Activated CD4-positive, alpha-beta T cell treated with anti-CD3 and anti-CD28 coated beads, Interleukin-2, amount 50 U/mL, for 24 hours (primary cell): ENCODE results near the gene PCBP4.
"Not testable (repeated sequence)": the region's sequence is repeated elsewhere in the genome, so short reads cannot be mapped to it uniquely, and the experiment has no call there.

Experiments used
- DNase-seq, 2 donors: peaks; one replicate each; pipeline ENCODE4 v3.0.0-alpha.2; 2020; ENCODE audit warnings: low read depth in 1 of 2, low spot score in 1 of 2

Gene PCBP4

DNA sequence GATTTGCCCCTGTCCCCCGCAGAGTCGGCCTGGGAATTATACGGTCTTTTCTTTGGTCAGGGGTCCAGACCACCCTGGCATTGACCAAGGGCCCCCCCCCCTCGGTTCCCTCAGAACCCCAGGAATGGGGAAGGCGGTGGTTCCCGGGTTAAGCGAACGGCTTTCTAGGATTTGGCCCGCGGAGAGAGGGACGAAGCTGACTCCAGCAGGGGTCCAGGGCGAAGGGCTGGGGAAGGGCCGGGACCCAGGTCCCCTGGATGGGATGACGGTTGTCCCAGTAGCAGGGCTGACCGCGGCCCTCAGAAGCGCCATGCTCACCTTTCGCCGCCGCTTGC is 25.8 kb downstream of the PCBP4 start:
- no peak for DNase-seq

GRCh38 chr3:51940648-51941462 is 26.4 kb downstream of the PCBP4 start:
- no peak for DNase-seq

DNA sequence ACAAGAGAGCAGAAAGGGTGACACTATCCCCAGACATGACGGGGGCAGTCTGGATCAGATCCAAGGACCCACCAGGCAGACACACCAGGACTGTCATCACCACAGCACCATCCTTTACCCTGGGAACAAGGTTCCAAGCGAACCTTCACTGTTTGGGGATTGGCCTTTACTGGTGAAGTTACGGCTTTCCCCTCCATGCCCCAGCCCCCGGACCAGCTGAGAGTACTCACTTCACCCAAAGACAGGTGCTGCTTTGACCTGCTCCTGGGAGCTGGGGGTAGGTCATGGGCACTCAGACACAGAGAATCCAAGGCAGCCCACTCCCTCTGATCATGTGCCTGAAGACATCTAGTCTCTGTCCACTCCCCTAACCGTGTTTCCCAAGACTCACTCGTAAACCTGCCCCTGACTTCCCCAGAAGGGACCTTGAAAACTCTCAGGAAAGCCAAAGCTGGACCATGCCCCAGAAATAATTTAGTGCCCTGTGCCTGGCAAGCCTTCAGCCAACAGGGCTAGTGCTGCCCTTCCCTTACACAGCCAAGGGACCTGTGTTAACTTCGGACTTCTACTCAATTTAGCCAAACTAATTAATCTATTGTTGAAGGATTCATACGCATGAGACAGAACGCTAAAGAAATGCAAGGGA is 28.4 kb downstream of the PCBP4 start:
- no peak for DNase-seq

GRCh38 chr3:51937611-51938450 is 29.4 kb downstream of the PCBP4 start:
- DNase-seq: no peak

DNA sequence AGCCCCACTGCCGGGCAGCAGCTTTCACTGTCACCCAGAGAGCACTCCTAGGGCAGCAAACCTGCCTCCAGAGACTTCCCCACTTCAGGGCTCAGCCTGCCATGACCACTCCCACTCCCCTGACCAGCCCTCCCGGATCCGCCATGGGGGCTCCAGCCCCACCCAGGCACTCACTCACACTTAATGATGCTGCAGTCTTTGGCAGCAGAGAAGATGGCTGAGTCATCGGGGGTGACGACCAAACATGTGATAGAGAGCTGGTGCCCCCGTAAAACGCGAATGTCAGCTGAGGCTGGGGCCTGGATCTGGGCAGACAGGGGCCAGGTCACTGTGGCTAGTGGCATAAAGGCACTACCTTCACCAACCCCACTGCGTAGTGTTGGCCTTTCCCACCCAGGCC is 30.2 kb downstream of the PCBP4 start:
- DNase-seq: no peak

DNA sequence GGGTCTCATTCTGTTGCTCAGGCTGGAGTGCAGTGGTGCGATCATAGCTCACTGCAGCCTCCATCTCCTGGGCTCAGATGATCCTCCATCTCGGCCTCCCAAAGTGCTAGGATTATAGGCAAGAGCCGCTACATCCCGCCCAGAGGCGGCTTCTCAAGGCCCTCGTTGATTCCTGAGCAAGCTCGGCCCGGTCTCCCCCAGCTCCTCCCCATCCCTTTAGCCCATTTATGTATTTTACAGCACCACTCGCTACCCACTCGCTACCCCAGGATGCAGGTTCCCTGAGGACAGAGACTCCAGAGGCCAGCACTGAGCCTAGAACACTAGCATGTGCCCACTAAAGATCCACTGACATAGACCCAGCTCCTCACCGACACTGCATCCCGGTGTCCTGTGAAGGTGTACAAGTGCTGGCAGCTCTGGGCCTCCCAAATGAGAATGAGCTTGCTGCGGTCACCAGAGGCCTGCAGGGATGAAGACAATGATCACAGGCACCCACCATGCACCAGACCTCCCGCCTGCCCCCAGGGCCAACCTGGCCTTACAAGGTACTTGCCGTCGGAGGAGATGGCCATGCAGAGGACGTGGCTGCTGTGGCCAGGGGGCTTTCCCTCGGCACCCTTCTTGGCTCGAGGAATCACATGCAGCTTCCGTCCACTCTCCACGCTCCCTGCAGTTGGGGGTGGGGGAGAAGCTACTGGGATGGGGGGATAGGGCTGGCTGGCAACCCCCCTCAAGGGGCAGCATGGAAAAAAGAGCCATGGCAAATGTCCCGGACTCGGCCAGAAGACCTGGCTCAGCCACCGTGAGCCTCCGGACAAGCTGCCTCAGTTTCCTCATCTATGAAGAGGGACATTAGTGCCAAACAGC is 31.1 kb downstream of the PCBP4 start:
- DNase-seq: no peak

DNA sequence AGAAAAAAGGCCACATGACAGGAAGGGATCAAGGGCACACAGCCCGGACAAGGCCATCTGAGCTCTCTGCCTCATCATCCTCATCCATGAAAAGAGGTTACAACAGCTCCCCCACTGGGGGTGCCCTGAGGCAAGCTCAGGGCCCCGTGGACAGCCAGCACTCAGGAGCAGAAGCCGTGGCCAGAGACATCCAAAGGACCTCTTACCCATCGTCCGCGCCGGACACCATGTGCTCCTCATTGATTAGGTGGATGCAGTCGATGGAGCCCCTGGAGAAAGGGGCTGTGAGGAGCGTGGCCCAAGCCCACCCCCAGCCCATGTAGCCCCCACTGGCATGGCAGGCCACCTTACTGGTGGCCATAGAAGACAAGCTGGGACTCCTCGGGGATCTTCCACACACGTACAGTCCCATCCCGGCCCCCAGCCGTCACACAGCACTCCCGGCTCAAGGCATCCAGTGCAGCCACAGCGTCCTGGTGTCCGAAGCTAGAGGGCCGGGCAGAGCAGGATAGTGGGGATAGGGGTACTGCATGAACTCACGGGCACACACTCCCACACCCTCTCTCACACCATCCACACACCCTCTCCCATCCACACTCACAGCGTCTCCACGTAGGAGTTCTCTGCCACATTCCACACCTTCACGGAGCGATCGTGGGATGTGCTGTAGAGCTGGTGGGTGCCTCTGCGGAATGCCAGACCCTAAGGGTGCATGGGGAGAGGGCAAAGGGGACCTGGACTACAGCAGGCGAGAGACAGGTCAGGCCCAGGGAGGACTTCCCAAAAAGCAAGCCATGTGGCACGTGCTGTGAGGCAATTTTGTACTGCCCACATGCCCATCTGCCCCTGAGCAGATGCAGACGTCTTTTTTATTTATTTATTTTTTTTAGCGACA is 32.0 kb downstream of the PCBP4 start:
- no peak for DNase-seq

GRCh38 chr3:51934139-51934850 is 33.0 kb downstream of the PCBP4 start:
- DNase-seq: no peak

GRCh38 chr3:51933471-51934138 is 33.6 kb downstream of the PCBP4 start:
- DNase-seq: no peak

GRCh38 chr3:51932471-51933370 is 34.5 kb downstream of the PCBP4 start:
- no peak for DNase-seq

DNA sequence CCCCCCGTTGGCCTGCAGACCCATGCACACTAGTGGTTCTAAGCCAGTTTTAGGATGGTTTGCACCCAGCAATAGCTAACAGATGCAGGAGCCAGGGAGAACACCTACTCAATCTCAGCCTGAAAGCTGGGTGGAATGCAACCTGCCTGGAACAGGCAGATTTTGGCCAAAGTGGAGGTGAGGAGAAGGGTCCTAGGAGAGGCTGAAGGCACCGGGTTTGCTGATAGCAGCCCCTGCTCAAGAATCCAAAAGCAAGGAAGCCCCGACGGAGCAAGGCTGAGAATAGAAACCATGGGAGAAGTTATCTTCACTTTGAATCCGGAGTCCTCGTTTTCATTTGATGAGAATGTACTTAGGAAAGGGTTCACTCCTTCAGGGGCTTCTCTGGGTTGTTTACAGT is 35.5 kb downstream of the PCBP4 start:
- no peak for DNase-seq

- no peak for DNase-seq
These were observed 36.8 kb downstream of the PCBP4 start for GRCh38 chr3:51930439-51930838.

- no peak for DNase-seq
These were observed 37.7 kb downstream of the PCBP4 start for GRCh38 chr3:51929420-51930003.

GRCh38 chr3:51928981-51929380 is 38.3 kb downstream of the PCBP4 start:
- not testable (repeated sequence) for DNase-seq

- DNase-seq: no peak
These were observed 38.8 kb downstream of the PCBP4 start for GRCh38 chr3:51928438-51928837.

- DNase-seq: no peak
These were observed 39.9 kb downstream of the PCBP4 start for GRCh38 chr3:51927061-51927977.
